DMS153 (cell line): Measurements from ENCODE around the gene PHF12.

ENCODE experiments used
- DNase-seq: peaks from one replicate; lab custom pipeline; 2025; lab: John Stamatoyannopoulos, UW

The PHF12 gene

GRCh38 chr17:28858801-28859355 is 92.4 kb downstream of the PHF12 start:
- no peak for DNase-seq

GRCh38 chr17:28857905-28858800 is 93.2 kb downstream of the PHF12 start:
- DNase-seq, result no peak

DNA sequence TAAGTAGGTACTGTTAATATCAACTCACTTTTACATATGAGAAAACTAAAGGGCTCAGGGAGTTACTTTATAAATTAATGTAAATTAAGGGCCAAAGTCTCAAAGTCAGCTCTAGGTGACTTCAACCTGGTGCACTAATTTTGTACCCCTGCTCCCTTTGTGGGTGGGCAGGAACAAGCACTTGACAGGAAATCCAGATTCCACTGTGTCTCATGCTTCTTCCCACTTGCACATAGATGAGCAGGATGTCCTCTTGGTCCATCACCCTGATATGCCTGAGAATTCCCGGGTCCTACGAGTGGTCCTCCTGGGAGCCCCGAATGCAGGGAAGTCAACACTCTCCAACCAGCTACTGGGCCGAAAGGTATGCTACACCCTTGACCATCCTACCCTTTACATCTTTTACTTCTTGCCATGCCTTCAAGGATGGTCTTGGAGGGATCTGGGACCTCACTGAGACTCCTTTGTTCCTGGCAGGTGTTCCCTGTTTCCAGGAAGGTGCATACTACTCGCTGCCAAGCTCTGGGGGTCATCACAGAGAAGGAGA is 95.2 kb downstream of the PHF12 start:
- no peak for DNase-seq

DNA sequence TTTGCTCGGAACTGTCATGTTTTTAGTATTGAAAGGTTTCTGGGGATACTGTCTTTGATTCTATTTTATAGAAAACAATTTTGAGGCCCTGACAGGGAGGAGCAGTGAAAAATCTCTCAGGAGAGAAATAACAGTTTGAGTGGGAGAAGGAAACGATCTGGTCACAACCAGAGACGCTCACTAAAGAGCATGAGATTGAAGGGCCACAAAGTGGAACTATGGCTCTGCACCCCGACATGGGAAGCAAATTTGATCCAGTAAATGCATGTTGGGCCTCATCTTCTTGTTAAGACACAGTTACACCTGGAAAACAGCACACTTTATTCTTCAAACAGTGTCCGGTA is 96.0 kb downstream of the PHF12 start:
- no peak for DNase-seq
